Mucosa of descending colon (tissue), 3 donors: ENCODE results near the gene ICAM3. TPM values are rescaled to one million over a fixed set of nuclear protein-coding genes. Genes with fewer than 3 reads are reported as not detected.
"Not testable (repeated sequence)": the region's sequence is repeated elsewhere in the genome, so short reads cannot be mapped to it uniquely, and the experiment has no call there.

Experiments
- ATAC-seq: fragments of 200-7000 bp; cut with Tn5 transposase; one replicate; pipeline ENCODE4 v1.9.1; 2020; ENCODE audit warnings: mild to moderate bottlenecking, moderate library complexity
- DNase-seq, 3 donors: peaks; one replicate each; pipeline ENCODE4 v3.0.0-alpha.2; 2020
- H3K36me3 ChIP-seq: fragments of 200-600 bp; one replicate; pipeline ENCODE4 v1.8.0; 2021; ENCODE audit warnings: low read depth, mild to moderate bottlenecking
- H3K4me1 ChIP-seq: fragments of 200-600 bp; one replicate; pipeline ENCODE4 v1.8.0; 2021; ENCODE audit warnings: low read depth, mild to moderate bottlenecking
- H3K4me3 ChIP-seq: fragments of 200-600 bp; one replicate; pipeline ENCODE4 v1.8.0; 2021; ENCODE audit warnings: mild to moderate bottlenecking
- H3K9me3 ChIP-seq: fragments of 200-600 bp; one replicate; pipeline ENCODE4 v1.8.0; 2021; ENCODE audit warnings: mild to moderate bottlenecking
- CTCF ChIP-seq: fragments of 200-600 bp; IDR thresholded peaks from one replicate; pipeline ENCODE4 v1.8.0; 2022; ENCODE audit warnings: antibody characterized with exemption, mild to moderate bottlenecking
- intact Hi-C, 2 donors: fragments of 100-400 bp; cut with DNase I in 1 of 2; cut with micrococcal nuclease in 1 of 2; formaldehyde crosslinking; loops; one replicate each; pipeline versions ENCODE4 v1.11.0 to v1.11.1; 2022; cut with DNase I, micrococcal nuclease
- total RNA-seq, 3 donors: library from RNA; stranded (reverse); fragmentation: NEBNext Ultra II Directional in 2 of 3; extraction: Animal tissue kit (Norgen Biotek cat#: 25700) in 2 of 3; gene quantifications; one replicate each; pipeline versions ENCODE4 v1.2.1 to v1.2.4, GENCODE V29; 2021 to 2023
- donor health status: DM: no; HTN: no; CAD: no; lungs with moderate emphysema.
- donor health status: DM: no; HTN: no; CAD: no.
- donor health status: DM: no; HTN: yes; CAD: no.

ICAM3 gene
- total RNA-seq, 3 donors from 2014 or later: 16.0 to 31.6 (median 28.0) TPM

GRCh38 chr19:10339977-10340376, 553 bp upstream of the ICAM3 start:
- ATAC-seq (no peak), DNase-seq (no peak)
- Histone ChIP-seq H3K9me3 (no peaks in the 10 kb centered on the region), H3K4me1 (peaks cover under 1% of the 10 kb centered on the region), H3K36me3 (no peaks in the 10 kb centered on the region), H3K4me3 (no peak overlapping the region)
- intact Hi-C loops: no loop called here
- no peak for TF ChIP-seq CTCF

- Histone ChIP-seq H3K4me1 (peaks cover 4% of the 10 kb centered on the region), H3K36me3 (no peaks in the 10 kb centered on the region), H3K4me3 (no peak overlapping the region), H3K9me3 (no peaks in the 10 kb centered on the region)
- ATAC-seq (no peak), DNase-seq (no peak)
- TF ChIP-seq CTCF: no peak
- intact Hi-C loops: no loop called here
These were observed 484 bp downstream of the ICAM3 start for GRCh38 chr19:10338940-10339339.

GRCh38 chr19:10336725-10337124, 2.7 kb downstream of the ICAM3 start:
- intact Hi-C loops, H3K36me3 ChIP-seq, H3K4me3 ChIP-seq, ATAC-seq, H3K9me3 ChIP-seq, DNase-seq: not testable (repeated sequence)
- H3K4me1 ChIP-seq: peaks cover 15% of the 10 kb centered on the region

GRCh38 chr19:10335352-10335985, 4.0 kb downstream of the ICAM3 start:
- H3K4me1 ChIP-seq: peaks cover 19% of the 10 kb centered on the region
- no peak overlapping the region for H3K4me3 ChIP-seq
- no peaks in the 10 kb centered on the region for H3K9me3 ChIP-seq
- no peak for TF ChIP-seq CTCF
- ATAC-seq (no peak), DNase-seq (peak in 1 of 3 donors; percentile 56)
- intact Hi-C loops: no loop called here
- H3K36me3 ChIP-seq: no peaks in the 10 kb centered on the region

GRCh38 chr19:10334588-10335351, 4.7 kb downstream of the ICAM3 start:
- peak; percentile 96 to 99 (median 98) for DNase-seq
- intact Hi-C loops: no loop called here
- H3K36me3 ChIP-seq: no peaks in the 10 kb centered on the region
- H3K4me3 ChIP-seq: peak overlapping the region; percentile 22
- peak; percentile 77 for ATAC-seq
- H3K9me3 ChIP-seq: no peaks in the 10 kb centered on the region
- no peak for TF ChIP-seq CTCF
- H3K4me1 ChIP-seq: peaks cover 19% of the 10 kb centered on the region
